T-helper 1 cell treated with Interleukin-12 subunit alpha and Interleukin-12 subunit beta and Interleukin-4 antibody, amounts not matched to agents 30 μg/mL and 1 μg/mL, for 36 hours (primary cell): ENCODE measurements around the gene TM9SF3.

Experiments used
- H3K27ac Mint-ChIP-seq: one replicate; pipeline ENCODE4 v1.8.0; 2021; ENCODE audit warnings: mild to moderate bottlenecking, mixed read lengths
- H3K27me3 Mint-ChIP-seq: one replicate; pipeline ENCODE4 v1.8.0; 2021; ENCODE audit warnings: low read depth, mixed read lengths
- H3K36me3 Mint-ChIP-seq: one replicate; pipeline ENCODE4 v1.8.0; 2021; ENCODE audit warnings: low read depth, mixed read lengths
- H3K4me1 Mint-ChIP-seq: one replicate; pipeline ENCODE4 v1.8.0; 2021; ENCODE audit warnings: low read depth, mixed read lengths
- H3K4me3 Mint-ChIP-seq: one replicate; pipeline ENCODE4 v1.8.0; 2021; ENCODE audit warnings: mild to moderate bottlenecking, moderate library complexity, mixed read lengths
- H3K9me3 Mint-ChIP-seq: one replicate; pipeline ENCODE4 v1.8.0; 2021; ENCODE audit warnings: mixed read lengths

The TM9SF3 gene

DNA sequence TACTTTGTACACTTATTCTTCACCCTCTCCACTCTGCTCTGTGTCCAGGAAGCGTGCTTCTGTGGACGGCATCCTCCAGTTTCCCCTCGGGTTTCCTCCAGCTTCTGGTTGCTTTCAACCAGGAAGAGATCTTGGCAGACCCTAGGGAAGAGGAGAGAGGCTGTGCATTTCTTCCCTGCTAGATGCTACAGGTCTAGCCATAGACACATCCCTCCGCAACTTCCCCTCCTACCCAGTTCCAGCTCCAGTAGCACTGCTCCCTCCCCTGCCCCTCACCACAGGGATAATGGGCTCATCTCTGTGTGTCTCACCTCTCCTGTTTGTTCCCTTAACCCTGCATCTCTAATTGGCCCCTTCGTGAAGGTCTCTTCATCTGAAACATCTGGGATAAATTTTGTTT is 89.4 kb downstream of the TM9SF3 start:
- Mint-ChIP-seq H3K9me3 (no peaks in the 10 kb centered on the region), H3K4me3 (no peak overlapping the region), H3K4me1 (no peaks in the 10 kb centered on the region), H3K36me3 (no peaks in the 10 kb centered on the region), H3K27ac (no peak overlapping the region), H3K27me3 (peaks cover 8% of the 10 kb centered on the region)

DNA sequence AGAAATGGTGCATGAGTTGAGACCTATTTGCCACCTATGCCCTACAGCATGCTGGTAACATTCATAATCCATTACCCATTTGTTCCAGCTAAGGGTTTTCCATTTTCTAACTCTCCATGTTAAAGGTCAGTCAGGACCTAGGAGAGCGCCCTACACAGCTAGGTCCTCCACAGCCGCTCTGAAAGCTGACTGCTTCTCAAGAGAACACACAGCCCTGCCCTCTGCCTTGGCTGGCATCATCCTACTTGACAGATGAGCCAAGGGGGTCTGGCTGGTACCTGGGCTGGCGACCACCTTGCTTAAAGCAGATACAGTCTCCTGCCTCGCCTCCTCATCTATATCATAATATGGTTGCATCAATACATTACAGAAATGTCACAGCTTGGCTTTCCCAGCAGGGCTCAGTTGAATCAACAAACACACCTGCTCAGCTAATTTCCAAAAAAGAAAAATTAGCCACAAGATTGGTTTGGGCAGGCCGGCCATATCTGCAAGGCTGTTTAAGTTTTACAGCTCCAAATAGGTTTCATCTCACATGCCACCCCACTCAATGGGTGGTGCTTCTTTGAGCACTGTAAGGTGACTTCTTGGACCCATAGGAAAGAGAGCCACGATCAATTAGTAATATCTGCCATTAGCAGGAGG is 90.4 kb downstream of the TM9SF3 start:
- Mint-ChIP-seq H3K27ac (no peak overlapping the region), H3K4me1 (no peaks in the 10 kb centered on the region), H3K9me3 (no peaks in the 10 kb centered on the region)

DNA sequence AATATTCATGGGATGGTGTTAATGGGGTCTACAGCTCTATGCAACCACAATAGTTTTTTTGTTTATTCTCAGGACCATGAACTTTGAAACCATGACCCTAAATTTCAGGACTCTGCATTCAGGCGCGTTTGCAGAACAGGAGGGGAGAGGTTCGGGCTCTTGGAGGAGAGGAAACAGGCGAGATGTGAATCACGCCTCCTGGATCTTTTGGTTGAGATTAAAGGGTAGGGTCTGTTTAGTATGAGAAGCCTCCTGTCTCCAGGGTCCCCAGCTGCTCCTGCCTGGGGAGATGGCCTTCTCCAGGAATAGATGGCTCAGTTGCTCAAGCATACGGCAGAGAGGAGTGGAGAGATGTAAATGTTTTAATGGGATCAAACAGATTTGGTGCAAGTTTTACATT is 91.3 kb downstream of the TM9SF3 start:
- no peak overlapping the region for H3K4me3 Mint-ChIP-seq
- H3K4me1 Mint-ChIP-seq, result no peaks in the 10 kb centered on the region
- peaks cover 3% of the 10 kb centered on the region for H3K27me3 Mint-ChIP-seq
- no peak overlapping the region for H3K27ac Mint-ChIP-seq
- H3K9me3 Mint-ChIP-seq, result no peaks in the 10 kb centered on the region
- H3K36me3 Mint-ChIP-seq, result no peaks in the 10 kb centered on the region

More for the DNA sequence above, 90.4 kb downstream of the TM9SF3 start:
- H3K4me3 Mint-ChIP-seq, result no peak overlapping the region
- H3K36me3 Mint-ChIP-seq, result no peaks in the 10 kb centered on the region
- peaks cover 4% of the 10 kb centered on the region for H3K27me3 Mint-ChIP-seq

DNA sequence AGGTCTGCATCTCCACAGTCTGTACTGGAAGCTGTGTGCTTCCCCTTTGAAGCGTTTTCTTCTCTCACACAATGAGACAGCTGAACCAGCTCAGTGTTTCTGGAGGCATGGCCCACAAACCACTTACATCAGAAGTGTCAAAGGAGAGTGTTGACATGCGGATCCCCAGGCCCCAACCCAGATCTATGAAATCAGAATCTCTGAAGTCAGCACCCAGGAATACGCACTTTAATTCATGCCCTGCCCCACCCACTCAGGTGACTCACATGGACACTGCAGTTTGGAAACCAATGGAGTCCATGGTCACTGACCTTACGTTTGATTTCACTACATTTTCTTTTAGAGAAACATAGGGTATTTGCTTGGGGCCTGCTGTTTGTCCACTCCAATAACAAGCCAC is 92.1 kb downstream of the TM9SF3 start:
- Mint-ChIP-seq H3K9me3 (no peaks in the 10 kb centered on the region), H3K4me3 (no peak overlapping the region), H3K4me1 (no peaks in the 10 kb centered on the region), H3K36me3 (no peaks in the 10 kb centered on the region), H3K27ac (no peak overlapping the region), H3K27me3 (peaks cover 3% of the 10 kb centered on the region)

DNA sequence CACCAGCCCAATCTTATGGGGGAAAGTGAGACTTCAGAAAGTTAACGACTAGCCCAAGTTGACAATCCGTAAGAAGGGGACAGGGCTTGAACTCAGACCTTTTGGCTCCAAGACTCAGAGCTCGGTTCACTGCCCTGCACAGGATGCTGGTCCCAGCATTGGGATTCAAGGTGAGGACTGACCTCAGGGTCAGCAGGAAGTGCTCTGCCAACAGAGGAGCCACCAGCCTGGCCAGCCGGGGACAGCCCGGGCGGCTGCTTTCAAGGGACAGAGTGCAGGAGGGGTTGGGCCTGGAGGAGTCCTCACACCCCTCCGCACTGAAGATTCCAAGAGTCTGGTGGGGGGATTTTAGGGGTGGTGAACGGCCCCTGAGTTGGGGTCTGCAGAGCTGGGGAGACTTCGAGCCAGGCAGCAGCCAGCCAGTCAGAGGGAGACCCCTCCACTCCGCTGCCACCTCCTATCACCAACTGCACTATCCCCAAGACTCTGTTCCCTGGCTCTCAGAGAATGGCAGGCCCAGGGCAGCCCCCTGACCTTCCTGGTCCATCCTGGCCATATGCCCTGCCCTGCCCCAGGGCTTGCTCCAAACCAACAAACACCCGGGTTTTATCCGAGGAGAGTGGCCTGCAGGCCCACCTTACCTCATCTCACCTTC is 92.8 kb downstream of the TM9SF3 start:
- no peak overlapping the region for H3K4me3 Mint-ChIP-seq
- H3K9me3 Mint-ChIP-seq, result no peaks in the 10 kb centered on the region
- H3K27me3 Mint-ChIP-seq, result peaks cover 3% of the 10 kb centered on the region
- no peaks in the 10 kb centered on the region for H3K36me3 Mint-ChIP-seq
- H3K4me1 Mint-ChIP-seq, result no peaks in the 10 kb centered on the region
- no peak overlapping the region for H3K27ac Mint-ChIP-seq

DNA sequence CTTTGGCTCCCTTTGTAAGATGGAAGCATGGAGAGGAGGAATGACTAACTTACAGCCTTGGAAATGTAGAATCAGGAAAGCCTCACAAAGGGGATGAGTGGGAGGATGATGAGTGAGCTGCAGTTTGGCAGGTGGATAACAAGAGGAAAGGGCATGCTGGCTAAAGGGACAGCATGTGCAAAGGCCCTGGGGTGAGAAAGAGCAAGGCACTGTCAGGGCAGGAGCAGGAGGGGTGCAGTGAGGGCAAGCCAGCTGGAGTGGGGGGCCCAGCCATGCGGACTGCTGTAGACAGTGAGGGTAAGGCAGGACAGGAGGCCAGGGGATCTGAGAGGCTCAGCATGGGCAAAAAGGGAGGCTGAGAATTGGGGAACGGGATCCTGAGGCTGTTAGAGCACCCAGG is 93.6 kb downstream of the TM9SF3 start:
- Mint-ChIP-seq H3K36me3 (no peaks in the 10 kb centered on the region), H3K27ac (no peak overlapping the region), H3K4me3 (no peak overlapping the region), H3K4me1 (no peaks in the 10 kb centered on the region), H3K27me3 (no peaks in the 10 kb centered on the region), H3K9me3 (no peaks in the 10 kb centered on the region)

DNA sequence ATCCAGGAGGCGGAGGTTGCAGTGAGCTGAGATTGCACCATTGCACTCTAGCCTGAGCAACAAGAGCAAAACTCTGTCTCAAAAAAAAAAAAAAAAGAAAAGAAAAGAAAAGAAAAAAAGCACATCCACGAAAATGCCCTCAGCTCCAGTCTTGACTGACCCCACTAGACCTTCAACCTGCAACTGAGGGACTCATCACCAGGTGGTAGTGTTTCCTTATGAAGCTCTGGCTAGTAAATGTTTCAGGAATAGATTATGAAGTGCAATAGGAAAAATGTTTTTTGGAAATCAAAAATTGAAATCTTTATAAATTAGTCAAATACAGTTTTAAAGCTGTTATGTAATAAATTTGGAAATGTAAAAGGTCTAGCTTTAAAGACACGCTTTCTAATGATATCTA is 95.5 kb downstream of the TM9SF3 start:
- H3K27ac Mint-ChIP-seq, result no peak overlapping the region
- no peaks in the 10 kb centered on the region for H3K27me3 Mint-ChIP-seq
- H3K9me3 Mint-ChIP-seq, result no peaks in the 10 kb centered on the region
- no peaks in the 10 kb centered on the region for H3K4me1 Mint-ChIP-seq
- H3K4me3 Mint-ChIP-seq, result no peak overlapping the region
- H3K36me3 Mint-ChIP-seq, result no peaks in the 10 kb centered on the region

DNA sequence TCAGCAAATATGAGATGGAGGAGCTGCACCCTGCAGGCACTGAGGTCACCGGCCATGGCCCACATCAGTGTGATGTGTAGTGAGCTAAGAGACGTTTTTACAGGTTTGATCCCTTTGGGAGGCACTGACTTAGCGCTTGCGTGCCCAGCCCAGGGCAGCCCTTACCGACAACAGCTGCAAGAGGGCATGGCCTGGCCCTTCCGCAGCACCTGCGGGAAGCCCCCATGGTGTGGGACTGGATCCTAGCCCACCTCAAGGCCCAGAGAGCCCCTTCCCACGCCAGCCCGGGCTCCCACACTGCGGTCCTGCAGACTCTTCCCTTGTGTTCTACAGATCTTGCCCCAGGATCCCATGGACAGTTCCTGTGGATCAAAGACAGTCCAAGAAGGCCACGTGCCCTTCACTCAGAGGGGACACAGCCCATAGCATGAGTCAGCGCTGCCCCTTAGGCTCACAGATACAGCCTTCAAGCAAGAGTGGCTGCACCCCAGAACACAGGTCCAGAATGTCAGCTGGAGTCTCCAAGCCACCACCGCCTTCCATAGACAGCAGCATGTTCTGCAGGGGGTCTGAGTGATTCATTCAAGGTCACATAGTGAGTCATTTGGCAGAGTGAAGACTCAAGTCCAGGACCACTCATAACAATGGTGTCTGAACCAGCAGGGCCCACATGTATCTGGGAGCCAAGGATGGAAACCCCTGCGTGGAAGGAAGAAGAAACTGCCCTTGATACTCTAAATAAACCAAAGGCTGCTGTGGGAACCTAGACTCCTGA is 98.5 kb downstream of the TM9SF3 start:
- Mint-ChIP-seq H3K4me1 (no peaks in the 10 kb centered on the region), H3K27me3 (peaks cover 6% of the 10 kb centered on the region), H3K9me3 (no peaks in the 10 kb centered on the region), H3K36me3 (no peaks in the 10 kb centered on the region), H3K4me3 (no peak overlapping the region), H3K27ac (no peak overlapping the region)

DNA sequence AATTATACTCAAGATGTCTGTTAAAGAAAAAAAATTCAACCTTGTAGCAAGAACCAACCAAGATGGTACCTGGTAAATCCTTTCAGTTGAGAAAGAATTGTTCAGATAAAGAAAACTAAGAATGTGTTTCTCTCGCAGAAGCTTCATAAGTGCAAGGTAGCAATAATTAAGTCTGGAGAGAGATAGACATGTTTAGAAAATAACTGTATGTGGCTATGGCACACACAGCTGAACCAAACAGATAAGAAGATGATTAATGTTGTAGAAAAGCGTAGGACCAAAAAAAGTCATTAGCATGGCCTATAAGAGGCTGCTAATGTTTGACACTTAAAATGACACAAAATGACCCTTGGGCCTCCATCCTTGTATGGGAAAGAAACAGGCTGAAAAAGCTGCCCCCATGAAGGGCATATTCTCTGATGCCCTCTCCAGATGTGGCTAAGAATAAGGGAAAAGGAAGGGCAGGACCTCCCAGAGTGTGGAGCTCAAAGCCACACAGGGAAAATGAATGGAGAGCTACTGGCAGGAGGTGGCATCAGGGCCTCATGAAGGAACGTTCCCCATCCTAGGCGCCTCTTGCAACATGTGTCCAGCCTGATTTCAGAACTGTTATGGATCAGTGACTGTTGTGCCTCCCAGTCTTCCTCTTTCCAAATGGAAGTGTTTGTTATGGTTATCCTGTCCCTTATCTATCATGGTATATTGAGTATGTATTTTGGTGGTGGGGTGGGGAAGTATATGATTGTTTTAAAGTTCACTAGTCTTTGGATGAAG is 103.8 kb downstream of the TM9SF3 start:
- Mint-ChIP-seq H3K36me3 (no peaks in the 10 kb centered on the region), H3K4me1 (no peaks in the 10 kb centered on the region), H3K27ac (no peak overlapping the region), H3K9me3 (no peaks in the 10 kb centered on the region), H3K27me3 (peaks cover 17% of the 10 kb centered on the region), H3K4me3 (no peak overlapping the region)

DNA sequence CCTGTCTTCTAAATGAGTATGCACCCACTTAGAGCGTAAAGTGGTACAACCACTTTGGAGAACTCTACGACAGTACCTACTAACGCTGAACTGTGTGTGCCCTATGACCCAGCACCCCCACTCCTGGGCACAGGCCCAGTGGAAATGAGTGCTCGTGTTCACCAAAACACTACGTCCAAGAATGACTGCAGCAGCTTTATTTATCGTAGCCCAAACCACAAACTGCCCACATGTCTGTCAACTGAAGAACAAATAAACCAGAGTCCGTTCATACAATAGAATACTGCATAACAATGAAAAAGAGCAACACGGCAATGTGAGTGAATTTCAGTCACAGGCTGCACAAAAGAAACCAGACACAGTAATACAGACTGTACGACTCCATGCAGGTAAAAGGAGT is 108.5 kb downstream of the TM9SF3 start:
- H3K9me3 Mint-ChIP-seq, result no peaks in the 10 kb centered on the region
- no peak overlapping the region for H3K4me3 Mint-ChIP-seq
- H3K4me1 Mint-ChIP-seq, result no peaks in the 10 kb centered on the region
- no peaks in the 10 kb centered on the region for H3K36me3 Mint-ChIP-seq
- no peak overlapping the region for H3K27ac Mint-ChIP-seq
- peaks cover 24% of the 10 kb centered on the region for H3K27me3 Mint-ChIP-seq

DNA sequence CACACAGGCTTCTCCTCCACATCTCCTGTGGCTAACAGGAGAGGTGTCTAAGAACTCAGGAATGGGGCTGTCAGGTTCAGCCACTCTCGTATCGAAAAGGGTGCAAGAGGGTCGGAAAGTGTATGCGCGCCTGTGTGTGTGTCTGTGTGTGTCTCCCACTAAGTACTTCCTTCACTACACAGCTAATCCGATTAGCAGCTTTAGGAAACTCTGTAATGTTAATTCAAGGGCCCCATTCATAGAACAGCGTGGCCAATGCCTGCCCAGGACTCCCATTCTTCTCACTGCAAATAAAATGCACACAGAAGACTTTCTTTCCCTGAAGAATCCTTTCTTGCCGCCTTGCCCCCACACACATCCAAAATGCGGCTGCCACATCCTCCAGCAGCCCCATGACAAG is 112.9 kb downstream of the TM9SF3 start:
- Mint-ChIP-seq H3K9me3 (no peaks in the 10 kb centered on the region), H3K36me3 (no peaks in the 10 kb centered on the region), H3K4me1 (no peaks in the 10 kb centered on the region), H3K27me3 (peaks cover 12% of the 10 kb centered on the region), H3K27ac (no peak overlapping the region), H3K4me3 (no peak overlapping the region)

DNA sequence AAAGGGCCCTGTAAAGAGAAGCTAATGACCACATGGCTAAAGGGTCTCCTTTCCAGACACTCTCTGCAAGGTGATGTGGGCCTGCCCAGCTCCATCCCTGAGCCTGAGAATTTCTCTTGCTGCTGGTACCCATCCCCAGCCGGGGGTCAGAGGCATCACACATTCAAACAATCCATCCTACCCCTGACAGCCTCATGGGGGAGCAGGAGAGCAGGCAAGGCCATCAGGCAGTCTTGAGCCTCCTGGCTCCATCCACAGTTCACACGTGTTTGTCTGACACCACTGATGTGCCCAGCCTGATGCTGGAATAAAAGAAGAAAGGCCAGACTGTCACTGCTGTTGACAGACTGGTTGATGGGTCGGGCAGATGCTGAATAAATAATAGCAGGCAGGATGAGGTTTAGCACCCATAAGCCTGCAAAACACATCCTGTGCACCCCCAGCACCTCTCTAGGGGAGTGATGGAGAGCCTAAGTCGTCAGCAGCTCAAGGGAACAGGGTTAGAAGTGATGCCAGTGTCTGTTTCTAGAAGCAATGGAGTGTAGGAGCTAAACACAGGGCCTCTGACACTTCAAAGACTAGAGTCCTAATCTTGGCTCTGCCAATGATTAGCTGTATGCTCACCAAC is 116.6 kb downstream of the TM9SF3 start:
- H3K27ac Mint-ChIP-seq, result no peak overlapping the region
- peaks cover 14% of the 10 kb centered on the region for H3K27me3 Mint-ChIP-seq
- H3K4me3 Mint-ChIP-seq, result no peak overlapping the region
- H3K36me3 Mint-ChIP-seq, result no peaks in the 10 kb centered on the region
- H3K9me3 Mint-ChIP-seq, result no peaks in the 10 kb centered on the region
- H3K4me1 Mint-ChIP-seq, result no peaks in the 10 kb centered on the region

DNA sequence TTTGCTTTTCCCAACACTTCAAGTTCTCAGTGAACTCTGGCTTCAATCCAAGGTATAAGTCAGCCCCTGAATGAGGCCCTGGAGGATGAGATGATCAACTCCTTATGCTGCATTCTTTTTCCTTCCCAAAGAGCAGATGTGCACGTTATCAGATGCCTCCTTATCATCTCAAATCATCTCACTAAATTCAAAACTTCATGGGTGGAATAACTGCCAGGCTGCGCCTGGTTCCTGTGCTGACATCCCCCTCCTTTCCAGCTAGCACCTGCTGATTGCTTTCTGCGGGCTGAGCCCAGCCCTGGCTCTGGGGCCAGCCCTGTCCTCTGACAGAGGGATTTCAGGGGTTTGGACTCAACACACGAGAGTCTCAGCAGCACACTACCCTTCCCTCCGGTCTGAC is 118.0 kb downstream of the TM9SF3 start:
- H3K4me3 Mint-ChIP-seq, result no peak overlapping the region

More for the DNA sequence above, 118.0 kb downstream of the TM9SF3 start:
- Mint-ChIP-seq H3K4me1 (no peaks in the 10 kb centered on the region), H3K36me3 (no peaks in the 10 kb centered on the region), H3K27me3 (peaks cover 10% of the 10 kb centered on the region), H3K9me3 (no peaks in the 10 kb centered on the region), H3K27ac (no peak overlapping the region)
